C4-2B (cell line): ENCODE data around the gene CYP2B6.
"Not testable (repeated sequence)": the region's sequence is repeated elsewhere in the genome, so short reads cannot be mapped to it uniquely, and the experiment has no call there.

Experiments used
- CTCF ChIP-seq: fragments of 450-650 bp; conservative IDR thresholded peaks from 2 replicates; pipeline ENCODE4 v1.5.1; 2017; ENCODE audit warnings: mild to moderate bottlenecking
- ZFX ChIP-seq: fragments of 450-650 bp; IDR thresholded peaks from 2 replicates; pipeline ENCODE4 v1.6.1; 2017

GRCh38 chr19:40979759-40980158 lies 11.3 kb upstream of the CYP2B6 start:
- not testable (repeated sequence) for TF ChIP-seq CTCF, ZFX
